Muscle layer of duodenum (tissue), 2 donors: ENCODE measurements around the gene C1RL.

ENCODE experiments used
- H3K27ac ChIP-seq: one replicate; pipeline ENCODE4 v1.7.0; 2013; ENCODE audit warnings: mild to moderate bottlenecking, low read length
- H3K27me3 ChIP-seq: one replicate; pipeline ENCODE4 v1.7.0; 2013; ENCODE audit warnings: low read depth, mild to moderate bottlenecking, control low read depth, low read length
- H3K36me3 ChIP-seq, 2 donors: one replicate each; pipeline ENCODE4 v1.7.0; 2013; ENCODE audit warnings: low read length in 2 of 2, control low read depth in 1 of 2, mild to moderate bottlenecking in 1 of 2; ENCODE audit not compliant: insufficient read depth in 2 of 2, control insufficient read depth in 1 of 2
- H3K4me1 ChIP-seq, 2 donors: one replicate each; pipeline ENCODE4 v1.7.0; 2013; ENCODE audit warnings: low read length in 2 of 2, mild to moderate bottlenecking in 2 of 2, control low read depth in 1 of 2, moderate library complexity in 1 of 2; ENCODE audit not compliant: insufficient read depth in 2 of 2, control insufficient read depth in 1 of 2
- H3K4me3 ChIP-seq, 2 donors: one replicate each; pipeline ENCODE4 v1.7.0; 2013; ENCODE audit warnings: low read length in 2 of 2, low read depth in 1 of 2, mild to moderate bottlenecking in 1 of 2
- H3K9me3 ChIP-seq, 2 donors: one replicate each; pipeline ENCODE4 v1.7.0; 2013; ENCODE audit warnings: low read length in 2 of 2, control low read depth in 1 of 2, mild to moderate bottlenecking in 1 of 2; ENCODE audit not compliant: control insufficient read depth in 1 of 2
- donor health status: healthy.

C1RL gene

DNA sequence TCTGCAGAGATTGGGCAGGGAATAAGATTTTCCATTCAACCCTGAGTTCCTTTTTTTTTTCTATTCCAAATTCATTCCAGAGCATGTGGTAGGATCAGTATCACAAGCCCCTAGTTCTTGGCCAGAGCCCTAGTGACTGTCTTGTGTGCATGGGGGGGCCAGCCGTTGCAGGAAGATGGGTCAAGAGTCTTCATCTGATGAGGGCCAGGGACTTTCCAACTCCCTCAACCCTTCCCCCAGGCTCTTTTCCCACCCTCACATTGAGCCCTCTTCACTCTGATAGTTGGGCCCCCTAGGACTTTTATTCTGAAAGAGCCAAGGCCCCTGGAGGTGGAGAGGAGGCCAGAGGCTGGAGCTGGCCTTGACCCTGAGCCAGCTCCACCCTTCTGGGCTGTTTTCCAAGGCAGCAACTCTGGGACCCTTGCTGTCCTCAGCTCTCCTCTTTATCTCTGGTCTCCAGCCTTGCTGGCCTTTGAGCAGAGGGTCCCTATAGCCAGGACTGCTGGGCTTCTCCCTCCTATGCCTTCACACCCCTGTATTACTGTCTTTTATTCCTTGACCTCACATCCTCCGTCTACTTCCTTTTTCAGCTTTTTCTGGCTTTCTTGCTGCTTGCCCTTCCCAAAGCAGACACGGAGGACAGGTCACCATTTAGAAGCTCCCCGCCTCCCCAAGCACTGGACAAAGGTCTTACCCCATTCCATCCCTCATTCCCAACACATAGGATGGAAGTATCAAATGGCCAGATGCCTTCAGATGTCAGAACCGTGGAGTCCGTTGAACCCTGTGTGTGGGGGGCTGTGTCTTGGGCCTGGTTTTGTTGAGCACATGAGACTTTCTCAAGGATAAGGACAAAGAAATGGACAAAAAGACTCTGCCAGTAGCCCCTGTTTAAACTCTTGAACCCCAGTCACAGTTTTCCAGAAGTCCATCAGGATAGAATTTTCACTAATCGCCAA lies 14.1 kb upstream of the C1RL start:
- no peak overlapping the region for H3K27ac ChIP-seq

DNA sequence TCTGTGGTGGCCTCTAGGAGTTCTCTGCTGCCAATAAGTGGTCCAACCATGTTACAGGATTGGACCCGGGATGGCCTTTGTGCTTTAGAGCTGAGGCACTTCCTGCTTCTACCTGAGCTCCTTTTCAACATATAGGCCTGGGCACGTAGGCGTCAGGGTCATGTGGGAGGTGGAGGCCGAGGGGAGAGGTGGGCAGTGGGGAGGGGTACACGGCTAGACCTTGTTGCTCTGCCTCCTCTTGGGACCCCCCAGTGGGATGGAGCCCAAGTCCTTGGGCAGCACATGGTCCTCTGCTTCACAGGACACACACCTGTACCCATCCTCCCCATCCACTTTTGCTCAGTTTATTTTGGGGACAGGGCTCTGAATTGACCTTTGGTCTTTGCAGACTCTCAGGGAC lies 12.3 kb upstream of the C1RL start:
- Histone ChIP-seq H3K9me3 (no peaks in the 10 kb centered on the region), H3K36me3 (peaks cover 0 to 3% of the 10 kb centered on the region in 2 donors), H3K4me1 (peaks cover 0 to 6% of the 10 kb centered on the region in 2 donors), H3K27me3 (no peaks in the 10 kb centered on the region), H3K27ac (no peak overlapping the region), H3K4me3 (no peak overlapping the region)

More for the DNA sequence above, 14.1 kb upstream of the C1RL start:
- Histone ChIP-seq H3K4me3 (no peak overlapping the region), H3K4me1 (peaks cover 0 to 6% of the 10 kb centered on the region in 2 donors), H3K36me3 (no peaks in the 10 kb centered on the region), H3K27me3 (no peaks in the 10 kb centered on the region), H3K9me3 (no peaks in the 10 kb centered on the region)

DNA sequence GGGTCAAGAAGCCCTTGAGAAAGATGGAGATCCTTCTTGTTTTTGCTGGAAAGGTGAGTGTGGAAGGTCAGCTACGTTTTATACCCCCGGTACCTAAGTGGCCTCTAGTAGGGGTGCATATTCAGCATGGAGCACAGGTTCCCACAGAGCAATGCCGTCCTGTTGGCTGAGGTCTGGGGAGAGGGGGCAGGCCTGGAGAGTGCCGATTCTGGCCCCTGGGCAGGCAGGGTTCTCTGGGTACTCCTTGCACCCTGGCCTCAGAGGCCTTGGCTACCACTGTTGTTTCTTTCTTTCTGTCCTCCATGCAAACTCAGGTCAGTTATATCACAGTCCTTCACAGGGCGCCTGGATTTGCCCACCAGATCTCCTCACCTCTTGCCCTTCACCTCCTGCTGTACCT lies 11.2 kb upstream of the C1RL start:
- no peak overlapping the region for H3K27ac ChIP-seq
- H3K4me1 ChIP-seq, result peaks cover 0 to 6% of the 10 kb centered on the region in 2 donors
- H3K36me3 ChIP-seq, result peaks cover 5 to 6% of the 10 kb centered on the region in 2 donors
- H3K9me3 ChIP-seq, result no peaks in the 10 kb centered on the region
- no peaks in the 10 kb centered on the region for H3K27me3 ChIP-seq
- no peak overlapping the region for H3K4me3 ChIP-seq

DNA sequence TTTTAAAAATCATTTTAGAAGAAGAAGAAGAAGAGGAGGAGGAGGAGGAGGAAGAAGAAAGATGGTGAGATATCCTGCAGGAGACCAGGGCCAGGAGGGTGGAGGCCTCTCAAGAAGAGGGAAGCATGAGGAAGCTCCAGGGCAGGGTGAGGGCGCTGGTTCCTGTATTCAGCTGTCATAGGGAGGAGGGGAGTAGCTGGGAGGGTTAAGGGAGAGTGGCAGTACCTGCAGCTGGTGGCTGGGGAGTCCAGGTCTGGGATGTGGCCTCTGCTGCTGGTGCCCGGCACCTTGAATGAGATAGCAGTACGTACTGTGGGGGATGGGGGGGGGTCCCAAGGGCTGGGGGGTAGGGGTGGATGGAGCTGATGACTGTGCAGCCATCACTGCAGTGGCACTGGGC lies 9.9 kb upstream of the C1RL start:
- peaks cover 5 to 6% of the 10 kb centered on the region in 2 donors for H3K36me3 ChIP-seq
- H3K4me3 ChIP-seq, result no peak overlapping the region
- no peak overlapping the region for H3K27ac ChIP-seq
- no peaks in the 10 kb centered on the region for H3K27me3 ChIP-seq
- H3K4me1 ChIP-seq, result peaks cover 0 to 6% of the 10 kb centered on the region in 2 donors
- no peaks in the 10 kb centered on the region for H3K9me3 ChIP-seq

DNA sequence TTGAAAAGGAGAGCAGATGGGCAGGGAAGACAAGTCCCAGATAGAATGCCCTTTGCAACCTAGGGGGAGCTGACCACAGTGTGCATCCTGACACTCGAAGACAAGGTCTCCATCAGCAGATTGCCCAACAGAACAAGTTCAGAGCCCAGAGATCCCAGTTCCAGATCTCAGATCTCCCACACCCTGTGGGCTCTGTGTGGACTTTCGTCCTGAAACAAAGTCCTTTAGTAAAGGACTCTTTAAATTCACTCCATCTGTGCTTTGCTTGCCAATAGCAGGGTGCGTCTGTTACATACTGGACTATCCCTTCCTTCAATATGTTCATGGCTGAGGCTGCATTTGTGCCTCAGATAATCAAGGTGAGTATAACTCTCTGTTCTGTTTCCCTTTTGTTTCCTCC lies 8.7 kb upstream of the C1RL start:
- H3K27me3 ChIP-seq, result no peaks in the 10 kb centered on the region
- no peak overlapping the region for H3K4me3 ChIP-seq
- H3K27ac ChIP-seq, result no peak overlapping the region
- H3K36me3 ChIP-seq, result peaks cover 5 to 6% of the 10 kb centered on the region in 2 donors
- peaks cover 0 to 13% of the 10 kb centered on the region in 2 donors for H3K4me1 ChIP-seq
- no peaks in the 10 kb centered on the region for H3K9me3 ChIP-seq

DNA sequence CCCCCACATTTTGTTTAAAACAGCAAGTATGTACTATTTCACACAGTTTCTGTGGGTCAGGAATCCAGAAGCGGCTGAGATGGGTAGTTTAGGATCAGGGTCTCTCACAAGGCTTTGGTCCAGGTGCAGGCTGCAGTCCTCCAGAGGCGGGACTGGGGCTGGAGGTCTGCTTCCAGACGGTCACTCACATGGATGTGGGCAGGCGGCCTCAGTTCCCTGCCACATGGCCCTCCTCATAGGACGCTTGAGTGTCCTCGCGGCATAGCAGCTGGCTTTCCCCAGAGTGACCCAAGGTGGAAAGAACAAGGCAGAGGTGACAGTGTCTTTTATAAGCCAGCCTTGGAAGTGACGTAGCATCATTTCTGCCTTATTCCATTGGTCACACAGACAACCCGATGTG lies 7.9 kb upstream of the C1RL start:
- H3K27ac ChIP-seq, result no peak overlapping the region
- H3K36me3 ChIP-seq, result peaks cover 5 to 6% of the 10 kb centered on the region in 2 donors
- H3K9me3 ChIP-seq, result no peaks in the 10 kb centered on the region
- H3K27me3 ChIP-seq, result no peaks in the 10 kb centered on the region
- H3K4me3 ChIP-seq, result no peak overlapping the region
- H3K4me1 ChIP-seq, result peaks cover 0 to 10% of the 10 kb centered on the region in 2 donors

DNA sequence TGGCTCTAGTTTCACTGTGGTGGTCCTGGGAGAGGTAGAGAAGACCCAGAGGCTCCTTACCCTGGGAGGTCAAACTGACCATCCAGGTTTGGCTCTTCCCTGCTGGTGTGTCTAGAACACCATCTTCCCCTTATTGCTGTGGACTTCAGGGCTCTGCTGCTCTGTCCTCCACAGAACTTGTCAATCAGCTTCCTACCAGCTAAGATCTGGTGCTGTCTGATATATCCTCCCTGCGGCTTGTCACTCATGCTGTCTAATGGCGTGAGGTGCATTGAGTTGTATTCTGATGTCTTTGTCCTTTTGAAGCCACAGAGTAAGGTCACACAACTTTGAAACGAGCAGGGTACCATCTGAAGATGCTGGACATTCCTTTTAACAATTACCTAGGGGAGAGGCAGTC lies 7.2 kb upstream of the C1RL start:
- peaks cover 0 to 10% of the 10 kb centered on the region in 2 donors for H3K4me1 ChIP-seq
- peaks cover 5 to 6% of the 10 kb centered on the region in 2 donors for H3K36me3 ChIP-seq
- H3K27ac ChIP-seq, result no peak overlapping the region
- no peak overlapping the region for H3K4me3 ChIP-seq
- H3K9me3 ChIP-seq, result no peaks in the 10 kb centered on the region
- H3K27me3 ChIP-seq, result no peaks in the 10 kb centered on the region

DNA sequence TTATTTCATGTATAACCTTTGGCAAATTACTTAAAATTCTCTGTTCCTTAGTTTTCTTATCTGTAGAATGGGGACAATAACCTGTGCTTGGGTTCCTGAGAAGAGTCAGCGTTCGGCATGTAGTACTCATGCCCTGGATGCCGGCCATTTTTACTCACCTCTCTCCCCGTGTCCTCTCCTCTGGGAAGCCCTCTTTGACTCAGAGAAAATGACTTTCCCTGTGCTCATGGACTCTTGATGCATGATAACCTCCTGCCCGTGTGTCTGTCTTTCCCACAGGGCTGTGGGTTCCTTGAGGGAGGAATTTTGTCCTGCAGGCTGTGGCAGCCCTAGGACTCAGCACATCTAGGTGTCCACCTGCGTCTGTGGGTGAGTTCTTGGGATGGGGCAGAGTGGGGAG lies 5.8 kb upstream of the C1RL start:
- Histone ChIP-seq H3K27me3 (no peaks in the 10 kb centered on the region), H3K36me3 (peaks cover 5 to 6% of the 10 kb centered on the region in 2 donors), H3K27ac (no peak overlapping the region)

DNA sequence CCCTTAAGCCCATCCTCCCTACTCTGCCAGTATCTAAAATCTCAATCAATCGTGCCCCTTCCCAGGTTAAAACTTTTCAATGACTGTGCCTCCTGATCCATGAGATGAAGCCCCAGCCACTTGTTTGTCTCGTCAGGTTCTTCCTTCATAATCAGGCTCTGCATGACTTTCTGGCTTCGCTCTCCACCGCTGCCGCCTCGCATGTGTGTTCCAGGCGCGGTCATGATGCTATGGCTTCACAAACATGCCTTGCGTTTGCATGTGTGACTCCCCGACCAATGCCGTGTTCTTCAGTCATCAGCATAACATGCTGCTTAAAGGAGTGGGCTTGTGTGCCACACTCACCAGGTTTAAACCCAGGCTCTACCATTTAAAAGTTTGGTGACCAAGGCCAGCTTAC lies 5.0 kb upstream of the C1RL start:
- Histone ChIP-seq H3K4me1 (peaks cover 7 to 10% of the 10 kb centered on the region in 2 donors), H3K4me3 (no peak overlapping the region), H3K27ac (no peak overlapping the region), H3K36me3 (peaks cover 5 to 6% of the 10 kb centered on the region in 2 donors), H3K27me3 (no peaks in the 10 kb centered on the region), H3K9me3 (no peaks in the 10 kb centered on the region)

More for the DNA sequence above, 5.8 kb upstream of the C1RL start:
- H3K4me3 ChIP-seq, result no peak overlapping the region
- H3K9me3 ChIP-seq, result no peaks in the 10 kb centered on the region
- peaks cover under 1 to 10% of the 10 kb centered on the region in 2 donors for H3K4me1 ChIP-seq

DNA sequence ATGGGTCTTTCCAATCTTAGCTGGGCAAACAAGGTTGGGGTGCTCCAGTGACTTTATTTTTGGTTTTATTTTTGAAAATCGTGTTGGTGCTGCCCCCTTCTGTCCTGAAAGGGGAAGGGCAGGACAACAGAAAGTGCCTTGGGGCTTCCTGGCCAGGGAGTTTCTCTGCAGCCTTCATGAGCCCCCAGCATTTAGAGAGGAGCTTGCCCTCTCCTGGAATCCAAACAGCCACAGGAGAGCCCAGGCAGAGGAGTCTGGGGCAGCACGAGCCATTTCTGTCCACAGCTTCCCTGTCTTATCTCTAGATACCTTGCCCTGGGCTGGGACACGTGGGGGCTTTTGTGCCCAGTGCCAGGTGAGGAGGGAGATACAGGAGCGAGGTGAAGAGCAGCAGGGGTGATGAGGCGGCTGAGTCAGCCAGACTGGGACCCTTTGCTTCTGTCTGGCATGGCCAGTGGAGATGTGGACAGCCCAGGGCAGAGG lies 4.4 kb upstream of the C1RL start:
- Histone ChIP-seq H3K4me3 (no peak overlapping the region), H3K4me1 (peaks cover 7 to 10% of the 10 kb centered on the region in 2 donors), H3K9me3 (no peaks in the 10 kb centered on the region), H3K36me3 (peaks cover 5 to 6% of the 10 kb centered on the region in 2 donors), H3K27ac (no peak overlapping the region), H3K27me3 (no peaks in the 10 kb centered on the region)

DNA sequence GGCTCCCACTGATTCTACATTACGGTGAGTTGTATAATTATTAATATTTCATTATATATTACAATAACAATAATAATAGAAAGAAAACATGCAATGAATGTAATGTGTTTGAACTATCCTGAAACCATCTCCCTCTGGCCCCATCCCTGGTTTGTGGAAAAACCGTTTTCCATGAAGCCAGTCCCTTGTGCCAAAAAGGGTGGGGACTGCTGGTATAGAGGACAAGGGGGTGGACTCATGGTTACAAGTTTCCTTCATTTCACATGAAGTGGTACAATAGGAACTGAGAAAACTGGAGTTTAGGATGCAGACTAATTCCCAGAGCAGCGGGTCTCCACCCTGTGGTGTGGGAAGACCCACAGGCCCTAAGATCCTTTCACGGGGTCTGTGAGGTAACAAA lies 3.0 kb upstream of the C1RL start:
- Histone ChIP-seq H3K4me3 (no peak overlapping the region), H3K36me3 (peaks cover 5 to 6% of the 10 kb centered on the region in 2 donors), H3K27me3 (no peaks in the 10 kb centered on the region), H3K9me3 (no peaks in the 10 kb centered on the region), H3K27ac (no peak overlapping the region), H3K4me1 (peaks cover 7 to 10% of the 10 kb centered on the region in 2 donors)
